HG03378 (cell line): ENCODE results near the gene DPY19L3.
"Not testable (repeated sequence)": the region's sequence is repeated elsewhere in the genome, so short reads cannot be mapped to it uniquely, and the experiment has no call there.

Experiments
- ATAC-seq: cut with Tn5 transposase; IDR thresholded peaks from one replicate; pipeline ENCODE4 v1.9.1; 2021; ENCODE audit warnings: mild to moderate bottlenecking, moderate library complexity; ENCODE audit not compliant: unreplicated experiment

DPY19L3 gene

DNA sequence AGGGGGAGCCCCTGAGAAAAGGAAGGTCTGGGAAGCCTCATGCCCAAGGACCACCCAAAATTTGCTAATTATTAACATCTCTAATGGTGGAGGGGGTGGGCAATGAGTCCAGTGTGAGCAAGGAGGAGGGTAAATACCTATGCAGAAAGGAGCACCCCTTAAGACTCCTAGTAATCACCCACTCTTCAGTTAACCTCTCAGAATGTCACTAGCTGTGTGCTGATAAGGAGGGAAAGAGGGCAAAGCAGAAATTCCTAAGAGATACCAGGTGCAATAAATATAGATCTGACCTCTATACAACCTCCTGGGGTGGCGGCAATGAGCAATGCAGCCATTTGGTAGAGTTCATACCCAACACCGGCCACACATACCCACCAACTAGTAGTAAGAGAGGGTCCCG lies 12.7 kb upstream of the DPY19L3 start:
- ATAC-seq, result no peak

- ATAC-seq, result no peak
Measured at GRCh38 chr19:32396046-32396652, 9.4 kb upstream of the DPY19L3 start.

GRCh38 chr19:32397671-32398101 lies 7.9 kb upstream of the DPY19L3 start:
- no peak for ATAC-seq

- ATAC-seq, result no peak
Measured at GRCh38 chr19:32401992-32402391, 3.6 kb upstream of the DPY19L3 start.

- ATAC-seq, result no peak
Measured at GRCh38 chr19:32403291-32403995, 2.1 kb upstream of the DPY19L3 start.

DNA sequence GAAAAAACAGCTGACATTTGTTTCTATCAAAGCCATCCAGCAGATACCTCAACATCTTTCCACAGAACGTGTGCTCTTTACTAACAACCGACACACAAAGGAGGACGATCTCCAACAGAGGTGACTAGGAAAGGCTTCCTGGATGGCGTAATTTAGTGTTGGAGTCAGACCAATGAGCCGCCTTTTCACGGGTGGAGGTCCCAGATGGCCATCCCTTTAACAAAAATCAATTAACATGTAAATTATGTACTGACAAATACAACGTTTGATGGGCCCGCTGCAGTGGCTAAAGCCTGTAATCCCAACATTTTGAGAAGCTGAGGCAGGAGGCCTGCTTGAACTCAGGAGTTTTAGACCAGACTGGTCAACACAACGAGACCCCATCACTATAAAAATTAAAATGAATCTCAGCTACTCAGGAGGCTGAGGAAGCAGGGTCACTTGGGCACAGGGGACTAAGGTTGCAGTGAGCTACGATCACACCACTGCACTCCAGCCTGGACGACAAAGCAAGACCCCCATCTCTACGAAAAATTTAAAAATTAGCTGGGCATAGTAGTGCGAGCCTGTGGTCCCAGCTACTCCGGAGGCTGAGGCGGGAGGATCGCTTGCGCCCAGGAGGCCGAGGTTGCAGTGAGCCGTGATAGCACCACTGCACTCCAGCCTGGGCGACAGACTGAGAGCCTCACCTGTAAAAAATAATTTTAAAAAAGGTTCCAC lies 1.2 kb upstream of the DPY19L3 start:
- no peak for ATAC-seq

- peak; percentile 21 for ATAC-seq
Measured at GRCh38 chr19:32404933-32405430, 588 bp upstream of the DPY19L3 start.

DNA sequence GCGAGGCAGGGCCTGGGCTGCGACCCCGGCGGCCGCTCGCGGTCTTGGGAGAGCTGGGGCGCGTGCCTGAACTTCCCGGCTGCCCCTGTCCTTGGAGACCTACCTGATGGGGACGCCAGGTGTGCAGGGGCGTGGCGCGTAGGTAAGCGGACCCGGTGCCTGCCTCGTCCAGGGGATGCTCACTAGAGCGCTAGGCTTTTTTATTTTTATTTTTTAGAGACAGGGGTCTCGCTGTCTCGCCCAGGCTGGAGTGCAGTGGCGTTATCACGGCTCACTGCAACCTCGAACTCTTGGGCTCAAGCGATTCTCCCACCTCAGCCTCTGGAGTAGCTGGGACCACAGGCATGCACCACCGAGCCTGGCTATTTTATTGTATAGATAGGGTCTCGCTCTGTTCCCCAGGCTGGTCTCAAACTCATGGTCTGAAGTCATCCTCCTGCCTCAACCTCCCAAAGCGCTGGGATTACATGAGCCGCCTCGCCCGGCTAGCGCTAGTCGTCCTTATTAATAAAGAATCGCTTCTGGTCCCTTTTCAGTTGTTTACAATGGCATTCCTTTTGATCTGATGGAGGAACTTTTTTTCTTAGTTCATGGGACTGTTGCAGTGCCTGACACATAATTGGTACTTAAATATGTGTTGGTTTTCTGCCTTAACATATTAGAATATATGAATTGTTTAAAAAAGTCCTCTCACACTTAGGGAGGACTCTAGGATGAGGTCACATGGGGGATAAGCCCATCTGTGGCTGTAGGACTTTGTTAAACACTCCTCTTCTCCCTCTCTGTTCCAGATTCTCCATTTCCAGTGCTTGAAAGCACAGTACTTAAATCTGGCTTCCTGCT lies 812 bp downstream of the DPY19L3 start:
- no peak for ATAC-seq

DNA sequence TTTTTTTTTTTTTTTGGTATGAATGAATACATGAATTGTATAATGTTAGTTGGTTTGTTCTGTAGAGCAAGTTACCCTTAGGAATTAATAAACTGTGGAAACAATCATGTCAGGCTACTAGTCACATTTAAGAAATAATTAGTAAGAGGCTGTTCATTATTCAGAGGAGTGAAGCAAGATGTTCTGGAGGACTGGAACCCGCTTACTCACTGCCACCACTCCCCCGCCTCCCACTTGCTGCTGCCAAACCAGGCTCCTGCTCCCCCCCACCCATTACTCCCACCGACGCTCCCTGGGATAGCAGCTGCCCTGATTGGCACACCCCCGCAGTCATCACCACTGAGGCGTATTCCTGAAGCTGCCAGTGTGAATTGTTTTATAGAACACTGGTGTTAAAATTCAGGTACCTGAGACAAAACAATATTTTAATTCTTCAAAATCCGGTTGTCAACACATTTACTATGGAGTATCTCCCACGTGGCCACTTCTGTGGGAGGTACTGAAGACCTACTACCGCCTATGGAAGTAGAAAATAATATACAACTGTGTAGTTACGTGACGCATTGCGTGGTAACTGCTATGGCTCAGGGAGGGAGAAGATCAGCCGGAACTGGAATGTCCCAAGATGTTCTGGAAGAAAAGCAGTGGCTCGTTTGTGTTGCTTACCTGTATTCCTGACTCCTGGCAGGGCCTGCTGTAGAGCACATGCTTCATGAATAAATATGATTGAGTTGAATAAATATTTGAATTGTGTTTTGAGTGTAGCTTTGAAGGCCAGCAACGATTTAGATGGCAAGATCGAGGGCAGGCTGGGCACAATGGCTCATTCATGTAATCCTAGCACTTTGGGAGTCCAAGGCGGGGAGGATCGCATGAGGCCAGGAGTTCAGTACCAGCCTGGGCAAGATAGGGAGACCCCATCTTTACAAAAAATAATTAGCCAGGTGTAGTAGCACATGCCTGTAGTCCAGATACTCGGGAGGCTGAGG lies 1.7 kb downstream of the DPY19L3 start:
- ATAC-seq, result no peak

- ATAC-seq, result no peak
Measured at GRCh38 chr19:32415246-32415645, 9.7 kb downstream of the DPY19L3 start.

GRCh38 chr19:32415669-32416068 lies 10.1 kb downstream of the DPY19L3 start:
- no peak for ATAC-seq

DNA sequence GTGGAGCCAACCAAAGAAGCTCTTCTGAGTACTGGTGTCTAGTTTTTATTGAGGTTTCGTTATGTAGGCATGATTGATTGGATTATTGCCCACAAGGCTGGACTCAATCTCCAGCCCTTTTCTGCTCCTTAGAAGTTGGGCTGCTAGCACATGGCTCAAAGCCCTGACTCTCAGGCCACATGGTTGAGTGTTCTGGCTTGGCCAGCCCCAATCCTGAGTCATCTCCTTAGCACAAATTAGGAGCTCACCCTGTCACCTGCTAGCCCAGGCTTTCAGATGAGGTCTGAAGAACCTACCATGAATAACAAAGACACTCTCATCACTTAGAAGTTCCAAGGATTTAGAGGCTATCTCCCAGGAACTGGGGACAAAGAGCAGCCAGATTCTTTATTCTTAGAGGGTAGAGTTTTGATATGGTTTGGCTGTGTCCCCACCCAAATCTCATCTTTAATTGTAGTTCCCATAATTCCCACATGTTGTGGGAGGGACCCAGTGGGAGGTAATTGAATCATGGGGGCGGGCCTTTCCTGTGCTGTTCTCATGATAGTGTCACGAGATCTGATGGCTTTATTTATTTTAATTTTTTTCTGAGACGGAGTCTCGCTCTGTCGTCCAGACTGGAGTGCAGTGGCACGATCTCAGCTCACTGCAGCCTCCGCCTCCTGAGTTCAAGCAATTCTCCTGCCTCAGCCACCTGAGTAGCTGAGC lies 11.3 kb downstream of the DPY19L3 start:
- ATAC-seq, result no peak

GRCh38 chr19:32418155-32418554 lies 12.6 kb downstream of the DPY19L3 start:
- no peak for ATAC-seq

GRCh38 chr19:32421589-32422361 lies 16.2 kb downstream of the DPY19L3 start:
- no peak for ATAC-seq

DNA sequence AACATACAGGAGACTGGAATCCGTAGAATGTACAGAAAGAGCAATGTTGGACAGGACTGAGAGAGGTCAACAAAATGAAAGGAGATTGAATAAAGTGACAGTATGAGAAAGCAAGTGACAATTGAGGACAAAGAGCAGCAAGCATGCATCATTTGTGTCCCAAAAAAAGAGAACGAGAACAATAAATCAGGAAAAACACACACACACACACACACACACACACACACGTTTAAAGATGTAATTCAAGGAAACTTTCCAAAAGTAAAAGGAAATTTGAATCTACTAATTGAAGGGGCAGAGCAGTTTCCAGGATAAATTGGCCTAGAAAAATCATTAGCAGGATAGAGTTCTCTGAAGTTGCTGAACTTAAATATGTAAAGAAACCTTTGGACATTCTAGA lies 16.9 kb downstream of the DPY19L3 start:
- ATAC-seq, result no peak

GRCh38 chr19:32423944-32424343 lies 18.4 kb downstream of the DPY19L3 start:
- not testable (repeated sequence) for ATAC-seq

DNA sequence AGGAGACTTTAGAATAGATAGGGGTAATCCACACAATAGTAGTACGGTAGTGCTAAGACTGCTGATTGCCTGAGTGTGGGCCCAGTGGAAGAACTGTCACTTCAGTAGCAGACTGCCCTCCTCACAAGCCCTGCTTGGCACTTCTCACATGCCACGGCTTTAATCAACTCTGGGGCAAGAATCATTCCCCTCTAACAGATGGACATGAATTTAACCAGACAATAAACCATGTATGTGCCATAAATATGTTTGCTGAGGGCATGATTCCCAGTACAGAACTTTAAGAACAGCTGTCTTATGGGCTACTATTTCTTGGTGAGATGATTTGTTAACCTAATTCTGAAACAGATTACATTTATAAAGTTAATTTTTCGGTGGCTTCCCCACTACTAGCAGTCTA lies 22.0 kb downstream of the DPY19L3 start:
- no peak for ATAC-seq

- no peak for ATAC-seq
Measured at GRCh38 chr19:32436692-32437091, 31.1 kb downstream of the DPY19L3 start.
